GM23338 (cell line): ENCODE results near the gene TBC1D5.
"Not testable (repeated sequence)": the region's sequence is repeated elsewhere in the genome, so short reads cannot be mapped to it uniquely, and the experiment has no call there.

Experiments used
- CREB1 ChIP-seq: fragments of 250-450 bp; sonication (Bioruptor Pico); IDR thresholded peaks from 2 replicates; pipeline ENCODE4 v1.5.0; 2020; ENCODE audit warnings: low read depth, mild to moderate bottlenecking, moderate library complexity
- EZH2 ChIP-seq: fragments of 200-600 bp; sonication (generic); IDR thresholded peaks from one replicate; pipeline ENCODE4 v1.8.0; 2017; ENCODE audit warnings: antibody characterized with exemption, mild to moderate bottlenecking, low read depth; ENCODE audit not compliant: unreplicated experiment
- EZH2phosphoT487 ChIP-seq: fragments of 200-600 bp; sonication (generic); IDR thresholded peaks from one replicate; pipeline ENCODE4 v1.8.1; 2018; ENCODE audit warnings: antibody characterized with exemption; ENCODE audit not compliant: unreplicated experiment
- JUNB ChIP-seq: IDR thresholded peaks from one replicate; pipeline ENCODE4 v1.6.1; 2016; ENCODE audit warnings: antibody characterized with exemption; ENCODE audit not compliant: unreplicated experiment
- NANOG ChIP-seq: IDR thresholded peaks from 2 replicates; pipeline ENCODE4 v1.6.1; 2016; ENCODE audit warnings: antibody characterized with exemption, borderline replicate concordance
- POLR2AphosphoS5 ChIP-seq: IDR thresholded peaks from 2 replicates; pipeline ENCODE4 v1.6.1; 2016; ENCODE audit warnings: antibody characterized with exemption, low read depth
- STAT1 ChIP-seq: IDR thresholded peaks from one replicate; pipeline ENCODE4 v1.6.1; 2016; ENCODE audit warnings: antibody characterized with exemption; ENCODE audit not compliant: unreplicated experiment
- ZNF114 ChIP-seq: fragments of 250-450 bp; sonication (Bioruptor Pico); IDR thresholded peaks from 2 replicates; pipeline ENCODE4 v1.5.0; 2020; ENCODE audit warnings: mild to moderate bottlenecking, moderate library complexity
- ZNF331 ChIP-seq: fragments of 250-450 bp; sonication (Bioruptor Pico); IDR thresholded peaks from 2 replicates; pipeline ENCODE4 v1.5.0; 2020; ENCODE audit warnings: low read depth, mild to moderate bottlenecking, moderate library complexity
- TF ChIP-seq, protein P1 (sequence below), 2 experiments: fragments of 200-600 bp in 1 of 2; sonication (generic) in 1 of 2; conservative IDR thresholded peaks; 2 replicates each; pipeline versions ENCODE4 v1.5.1 to v1.6.1; 2016 to 2017; ENCODE audit warnings: antibody characterized with exemption in 2 of 2, low read depth in 2 of 2, mild to moderate bottlenecking in 2 of 2, moderate library complexity in 1 of 2
- TF ChIP-seq, protein P2 (sequence below): IDR thresholded peaks from one replicate; pipeline ENCODE4 v1.6.1; 2018; ENCODE audit warnings: antibody characterized with exemption; ENCODE audit not compliant: unreplicated experiment
- TF ChIP-seq, protein P3 (sequence below): IDR thresholded peaks from 2 replicates; pipeline ENCODE4 v1.6.1; 2016; ENCODE audit warnings: antibody characterized with exemption

DNA sequence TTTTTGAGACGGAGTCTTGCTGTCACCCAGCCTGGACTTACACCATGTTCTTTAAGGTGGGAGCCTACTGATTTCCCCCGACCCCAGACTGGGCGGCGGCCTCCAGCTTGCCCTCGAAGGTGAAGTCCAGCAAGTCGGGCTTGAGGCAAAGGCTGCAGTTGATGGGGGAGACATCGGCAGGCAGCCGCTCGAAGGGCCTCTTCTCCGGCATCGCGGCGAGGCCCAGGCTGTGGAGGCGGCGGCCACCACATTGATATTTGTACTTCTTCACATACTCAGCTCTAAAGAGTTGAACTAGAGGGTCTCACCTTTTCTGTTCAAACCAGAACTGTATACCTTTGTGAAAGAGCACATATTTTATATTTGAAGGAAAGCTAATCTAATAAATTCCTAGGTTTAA lies 36.4 kb downstream of the TBC1D5 start:
- TF ChIP-seq, protein P1, sequence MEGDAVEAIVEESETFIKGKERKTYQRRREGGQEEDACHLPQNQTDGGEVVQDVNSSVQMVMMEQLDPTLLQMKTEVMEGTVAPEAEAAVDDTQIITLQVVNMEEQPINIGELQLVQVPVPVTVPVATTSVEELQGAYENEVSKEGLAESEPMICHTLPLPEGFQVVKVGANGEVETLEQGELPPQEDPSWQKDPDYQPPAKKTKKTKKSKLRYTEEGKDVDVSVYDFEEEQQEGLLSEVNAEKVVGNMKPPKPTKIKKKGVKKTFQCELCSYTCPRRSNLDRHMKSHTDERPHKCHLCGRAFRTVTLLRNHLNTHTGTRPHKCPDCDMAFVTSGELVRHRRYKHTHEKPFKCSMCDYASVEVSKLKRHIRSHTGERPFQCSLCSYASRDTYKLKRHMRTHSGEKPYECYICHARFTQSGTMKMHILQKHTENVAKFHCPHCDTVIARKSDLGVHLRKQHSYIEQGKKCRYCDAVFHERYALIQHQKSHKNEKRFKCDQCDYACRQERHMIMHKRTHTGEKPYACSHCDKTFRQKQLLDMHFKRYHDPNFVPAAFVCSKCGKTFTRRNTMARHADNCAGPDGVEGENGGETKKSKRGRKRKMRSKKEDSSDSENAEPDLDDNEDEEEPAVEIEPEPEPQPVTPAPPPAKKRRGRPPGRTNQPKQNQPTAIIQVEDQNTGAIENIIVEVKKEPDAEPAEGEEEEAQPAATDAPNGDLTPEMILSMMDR (conservative IDR thresholded peaks at IDR 0.05; ENCODE audit: low read depth in 2 of 2): not testable (repeated sequence)
- TF ChIP-seq NANOG; EZH2phosphoT487; EZH2; POLR2AphosphoS5; STAT1; JUNB; CREB1; ZNF114 (CRISPR knock-in tag); ZNF331 (CRISPR knock-in tag): not testable (repeated sequence)
- TF ChIP-seq, protein P2, sequence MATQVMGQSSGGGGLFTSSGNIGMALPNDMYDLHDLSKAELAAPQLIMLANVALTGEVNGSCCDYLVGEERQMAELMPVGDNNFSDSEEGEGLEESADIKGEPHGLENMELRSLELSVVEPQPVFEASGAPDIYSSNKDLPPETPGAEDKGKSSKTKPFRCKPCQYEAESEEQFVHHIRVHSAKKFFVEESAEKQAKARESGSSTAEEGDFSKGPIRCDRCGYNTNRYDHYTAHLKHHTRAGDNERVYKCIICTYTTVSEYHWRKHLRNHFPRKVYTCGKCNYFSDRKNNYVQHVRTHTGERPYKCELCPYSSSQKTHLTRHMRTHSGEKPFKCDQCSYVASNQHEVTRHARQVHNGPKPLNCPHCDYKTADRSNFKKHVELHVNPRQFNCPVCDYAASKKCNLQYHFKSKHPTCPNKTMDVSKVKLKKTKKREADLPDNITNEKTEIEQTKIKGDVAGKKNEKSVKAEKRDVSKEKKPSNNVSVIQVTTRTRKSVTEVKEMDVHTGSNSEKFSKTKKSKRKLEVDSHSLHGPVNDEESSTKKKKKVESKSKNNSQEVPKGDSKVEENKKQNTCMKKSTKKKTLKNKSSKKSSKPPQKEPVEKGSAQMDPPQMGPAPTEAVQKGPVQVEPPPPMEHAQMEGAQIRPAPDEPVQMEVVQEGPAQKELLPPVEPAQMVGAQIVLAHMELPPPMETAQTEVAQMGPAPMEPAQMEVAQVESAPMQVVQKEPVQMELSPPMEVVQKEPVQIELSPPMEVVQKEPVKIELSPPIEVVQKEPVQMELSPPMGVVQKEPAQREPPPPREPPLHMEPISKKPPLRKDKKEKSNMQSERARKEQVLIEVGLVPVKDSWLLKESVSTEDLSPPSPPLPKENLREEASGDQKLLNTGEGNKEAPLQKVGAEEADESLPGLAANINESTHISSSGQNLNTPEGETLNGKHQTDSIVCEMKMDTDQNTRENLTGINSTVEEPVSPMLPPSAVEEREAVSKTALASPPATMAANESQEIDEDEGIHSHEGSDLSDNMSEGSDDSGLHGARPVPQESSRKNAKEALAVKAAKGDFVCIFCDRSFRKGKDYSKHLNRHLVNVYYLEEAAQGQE: not testable (repeated sequence)
- TF ChIP-seq, protein P3, sequence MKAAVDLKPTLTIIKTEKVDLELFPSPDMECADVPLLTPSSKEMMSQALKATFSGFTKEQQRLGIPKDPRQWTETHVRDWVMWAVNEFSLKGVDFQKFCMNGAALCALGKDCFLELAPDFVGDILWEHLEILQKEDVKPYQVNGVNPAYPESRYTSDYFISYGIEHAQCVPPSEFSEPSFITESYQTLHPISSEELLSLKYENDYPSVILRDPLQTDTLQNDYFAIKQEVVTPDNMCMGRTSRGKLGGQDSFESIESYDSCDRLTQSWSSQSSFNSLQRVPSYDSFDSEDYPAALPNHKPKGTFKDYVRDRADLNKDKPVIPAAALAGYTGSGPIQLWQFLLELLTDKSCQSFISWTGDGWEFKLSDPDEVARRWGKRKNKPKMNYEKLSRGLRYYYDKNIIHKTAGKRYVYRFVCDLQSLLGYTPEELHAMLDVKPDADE: not testable (repeated sequence)
